ENCODE measurements around the gene CLDN24. TPM values are rescaled to one million over a fixed set of nuclear protein-coding genes. Genes with fewer than 3 reads are reported as not detected.
"Not testable (repeated sequence)": the region's sequence is repeated elsewhere in the genome, so short reads cannot be mapped to it uniquely, and the experiment has no call there.

Gene CLDN24
- total RNA-seq, 1 donor from 2014 or later = not detected

DNA sequence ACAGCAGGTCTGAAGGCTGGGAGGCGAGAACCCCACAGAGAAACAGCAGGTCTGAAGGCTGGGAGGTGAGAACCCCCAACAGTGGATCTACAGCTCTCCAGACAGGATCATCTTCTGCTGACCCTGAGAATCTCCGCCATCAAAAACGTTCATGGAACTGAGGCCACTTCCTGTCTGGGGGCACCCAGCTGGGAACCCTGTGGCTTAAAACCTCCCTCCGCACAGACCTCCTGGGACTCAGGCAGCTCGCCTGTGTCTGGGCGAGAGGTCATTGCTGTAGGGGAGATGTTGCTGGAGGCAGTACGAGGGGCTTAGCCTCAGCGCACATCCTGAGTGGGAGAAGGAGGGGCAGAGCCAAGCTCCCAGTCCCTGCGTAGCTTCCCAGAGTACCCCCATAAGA lies 15.1 kb upstream of the CLDN24 start:
- DNase-seq = no peak
- peaks cover 10% of the 10 kb centered on the region for H3K27me3 Mint-ChIP-seq

DNA sequence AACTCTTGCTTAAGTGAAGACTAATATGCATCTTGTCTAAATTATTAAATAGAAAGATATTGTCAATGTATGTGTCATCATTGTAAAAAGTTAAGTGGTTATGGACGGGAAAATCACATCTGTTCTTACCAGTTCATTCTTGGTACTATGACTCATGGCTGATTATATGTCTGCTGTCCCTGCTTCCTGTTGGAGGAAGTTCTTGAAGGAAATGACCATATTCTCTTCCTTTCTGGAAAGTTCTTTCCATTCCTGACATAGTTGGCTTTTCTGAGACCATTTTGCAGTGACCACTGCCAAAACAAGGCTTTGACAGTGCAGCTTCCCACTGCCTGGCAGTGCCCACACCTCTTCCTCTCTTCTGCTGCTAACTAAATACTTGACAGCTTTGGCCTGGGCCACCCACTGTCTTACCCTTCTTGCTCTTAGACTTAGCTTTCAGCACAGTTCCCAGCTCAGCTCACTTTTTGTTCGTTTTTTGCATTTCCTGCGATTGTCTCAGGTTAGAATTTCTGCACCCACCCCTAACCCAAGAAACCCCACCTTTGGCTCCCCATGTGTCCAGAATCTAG lies 13.2 kb upstream of the CLDN24 start:
- intact Hi-C loops (cut with micrococcal nuclease) = no loop called here

More for the DNA sequence above, 15.1 kb upstream of the CLDN24 start:
- H3K27ac Mint-ChIP-seq = no peak overlapping the region
- no peak overlapping the region for H3K4me3 Mint-ChIP-seq
- peaks cover 4% of the 10 kb centered on the region for H3K4me1 Mint-ChIP-seq
- no peaks in the 10 kb centered on the region for H3K9me3 Mint-ChIP-seq
- no peaks in the 10 kb centered on the region for H3K36me3 Mint-ChIP-seq (ENCODE audit: low read depth)
- intact Hi-C loops (cut with micrococcal nuclease) = no loop called here

DNA sequence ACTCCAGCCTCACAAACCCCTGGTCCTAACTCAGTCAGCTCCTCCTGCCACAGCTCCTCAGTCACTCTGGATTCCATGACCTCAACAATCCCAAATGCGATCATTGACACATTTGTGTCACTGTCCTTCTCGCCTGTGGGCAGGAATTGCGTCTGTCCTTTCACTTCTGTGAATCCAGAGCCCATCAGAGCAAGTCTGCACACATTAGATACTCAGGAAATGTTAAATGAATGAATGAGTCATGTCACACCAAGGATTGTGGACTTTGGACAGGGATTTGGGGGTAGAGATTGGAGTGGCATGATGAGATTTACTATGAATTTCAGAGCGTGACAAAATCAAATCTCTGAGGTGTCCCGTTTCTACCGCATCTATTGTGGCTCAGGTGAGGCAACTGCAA lies 11.8 kb upstream of the CLDN24 start:
- no peak overlapping the region for H3K27ac Mint-ChIP-seq
- DNase-seq = no peak
- intact Hi-C loops (cut with micrococcal nuclease) = no loop called here
- H3K36me3 Mint-ChIP-seq (ENCODE audit: low read depth) = no peaks in the 10 kb centered on the region
- H3K4me1 Mint-ChIP-seq = peaks cover 4% of the 10 kb centered on the region
- no peak overlapping the region for H3K4me3 Mint-ChIP-seq
- no peaks in the 10 kb centered on the region for H3K9me3 Mint-ChIP-seq
- H3K27me3 Mint-ChIP-seq = peaks cover 3% of the 10 kb centered on the region

More for the DNA sequence above, 13.2 kb upstream of the CLDN24 start:
- Mint-ChIP-seq H3K36me3 (ENCODE audit: low read depth) (no peaks in the 10 kb centered on the region), H3K9me3 (no peaks in the 10 kb centered on the region), H3K4me3 (no peak overlapping the region), H3K27ac (no peak overlapping the region), H3K4me1 (peaks cover 4% of the 10 kb centered on the region), H3K27me3 (peaks cover 3% of the 10 kb centered on the region)
- DNase-seq = no peak

- no peak for DNase-seq
- H3K4me3 Mint-ChIP-seq = no peak overlapping the region
- peaks cover 3% of the 10 kb centered on the region for H3K27me3 Mint-ChIP-seq
- peaks cover 4% of the 10 kb centered on the region for H3K4me1 Mint-ChIP-seq
- H3K36me3 Mint-ChIP-seq (ENCODE audit: low read depth) = no peaks in the 10 kb centered on the region
- no peaks in the 10 kb centered on the region for H3K9me3 Mint-ChIP-seq
- intact Hi-C loops (cut with micrococcal nuclease) = no loop called here
- no peak overlapping the region for H3K27ac Mint-ChIP-seq
These were observed 11.0 kb upstream of the CLDN24 start for GRCh38 chr4:183333202-183333601.

- no peaks in the 10 kb centered on the region for H3K36me3 Mint-ChIP-seq (ENCODE audit: low read depth)
- H3K9me3 Mint-ChIP-seq = no peaks in the 10 kb centered on the region
- DNase-seq = no peak
- H3K4me3 Mint-ChIP-seq = no peak overlapping the region
- intact Hi-C loops (cut with micrococcal nuclease) = no loop called here
- H3K27ac Mint-ChIP-seq = no peak overlapping the region
- peaks cover 4% of the 10 kb centered on the region for H3K4me1 Mint-ChIP-seq
- peaks cover 3% of the 10 kb centered on the region for H3K27me3 Mint-ChIP-seq
These were observed 10.2 kb upstream of the CLDN24 start for GRCh38 chr4:183332447-183332846.

DNA sequence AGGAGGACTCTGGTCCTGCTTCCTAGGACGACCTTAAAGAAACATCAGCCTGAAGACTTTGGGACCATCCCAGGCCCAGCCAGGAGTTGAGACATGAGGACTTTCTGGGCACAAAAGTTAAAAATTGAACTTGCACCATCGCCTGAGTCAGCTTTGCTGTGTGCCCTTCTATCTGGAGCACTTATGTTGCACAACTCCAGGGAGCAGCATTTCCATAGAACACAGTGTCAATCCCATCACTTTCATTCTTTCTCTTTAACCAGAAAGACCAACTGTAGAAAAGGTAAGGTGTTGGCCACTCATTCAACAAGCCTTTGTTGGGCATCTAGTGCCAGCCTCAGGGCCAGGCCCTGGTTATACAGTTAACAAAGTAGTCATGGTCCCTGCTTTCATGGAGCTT lies 8.6 kb upstream of the CLDN24 start:
- peaks cover 3% of the 10 kb centered on the region for H3K27me3 Mint-ChIP-seq
- peaks cover 4% of the 10 kb centered on the region for H3K4me1 Mint-ChIP-seq
- DNase-seq = no peak
- no peaks in the 10 kb centered on the region for H3K9me3 Mint-ChIP-seq
- intact Hi-C loops (cut with micrococcal nuclease) = no loop called here
- H3K36me3 Mint-ChIP-seq (ENCODE audit: low read depth) = no peaks in the 10 kb centered on the region
- no peak overlapping the region for H3K27ac Mint-ChIP-seq
- no peak overlapping the region for H3K4me3 Mint-ChIP-seq

GRCh38 chr4:183329954-183330742 lies 7.9 kb upstream of the CLDN24 start:
- Mint-ChIP-seq H3K27me3 (peaks cover 3% of the 10 kb centered on the region), H3K4me1 (no peaks in the 10 kb centered on the region), H3K27ac (no peak overlapping the region), H3K36me3 (ENCODE audit: low read depth) (no peaks in the 10 kb centered on the region), H3K9me3 (no peaks in the 10 kb centered on the region), H3K4me3 (no peak overlapping the region)
- DNase-seq = no peak
- intact Hi-C loops (cut with micrococcal nuclease) = no loop called here

- H3K4me3 Mint-ChIP-seq = no peak overlapping the region
- H3K9me3 Mint-ChIP-seq = no peaks in the 10 kb centered on the region
- DNase-seq = no peak
- no peaks in the 10 kb centered on the region for H3K4me1 Mint-ChIP-seq
- peaks cover 3% of the 10 kb centered on the region for H3K27me3 Mint-ChIP-seq
- no peaks in the 10 kb centered on the region for H3K36me3 Mint-ChIP-seq (ENCODE audit: low read depth)
- intact Hi-C loops (cut with micrococcal nuclease) = no loop called here
- H3K27ac Mint-ChIP-seq = no peak overlapping the region
These were observed 7.0 kb upstream of the CLDN24 start for GRCh38 chr4:183329244-183329643.

- H3K9me3 Mint-ChIP-seq = no peaks in the 10 kb centered on the region
These were observed 6.6 kb upstream of the CLDN24 start for GRCh38 chr4:183328832-183329231.

GRCh38 chr4:183327827-183328226 lies 5.6 kb upstream of the CLDN24 start:
- H3K9me3 Mint-ChIP-seq = no peaks in the 10 kb centered on the region
- no peaks in the 10 kb centered on the region for H3K4me1 Mint-ChIP-seq
- H3K27me3 Mint-ChIP-seq = no peaks in the 10 kb centered on the region
- no peak overlapping the region for H3K4me3 Mint-ChIP-seq
- no peak for DNase-seq
- H3K27ac Mint-ChIP-seq = no peak overlapping the region
- no peaks in the 10 kb centered on the region for H3K36me3 Mint-ChIP-seq (ENCODE audit: low read depth)
- intact Hi-C loops (cut with micrococcal nuclease) = no loop called here

More at GRCh38 chr4:183328832-183329231, 6.6 kb upstream of the CLDN24 start:
- DNase-seq = no peak
- Mint-ChIP-seq H3K4me3 (no peak overlapping the region), H3K36me3 (ENCODE audit: low read depth) (no peaks in the 10 kb centered on the region), H3K4me1 (no peaks in the 10 kb centered on the region), H3K27me3 (peaks cover under 1% of the 10 kb centered on the region), H3K27ac (no peak overlapping the region)
- intact Hi-C loops (cut with micrococcal nuclease) = no loop called here

- intact Hi-C loops (cut with micrococcal nuclease) = no loop called here
- DNase-seq = no peak
- Mint-ChIP-seq H3K4me1 (no peaks in the 10 kb centered on the region), H3K9me3 (no peaks in the 10 kb centered on the region), H3K4me3 (no peak overlapping the region), H3K27me3 (no peaks in the 10 kb centered on the region), H3K36me3 (ENCODE audit: low read depth) (no peaks in the 10 kb centered on the region), H3K27ac (no peak overlapping the region)
These were observed 4.6 kb upstream of the CLDN24 start for GRCh38 chr4:183326853-183327252.

- H3K4me3 Mint-ChIP-seq; DNase-seq; H3K27ac Mint-ChIP-seq; H3K9me3 Mint-ChIP-seq; H3K36me3 Mint-ChIP-seq (ENCODE audit: low read depth); intact Hi-C loops (cut with micrococcal nuclease); H3K27me3 Mint-ChIP-seq; H3K4me1 Mint-ChIP-seq: not testable (repeated sequence)
These were observed 4.2 kb upstream of the CLDN24 start for GRCh38 chr4:183326387-183326786.

DNA sequence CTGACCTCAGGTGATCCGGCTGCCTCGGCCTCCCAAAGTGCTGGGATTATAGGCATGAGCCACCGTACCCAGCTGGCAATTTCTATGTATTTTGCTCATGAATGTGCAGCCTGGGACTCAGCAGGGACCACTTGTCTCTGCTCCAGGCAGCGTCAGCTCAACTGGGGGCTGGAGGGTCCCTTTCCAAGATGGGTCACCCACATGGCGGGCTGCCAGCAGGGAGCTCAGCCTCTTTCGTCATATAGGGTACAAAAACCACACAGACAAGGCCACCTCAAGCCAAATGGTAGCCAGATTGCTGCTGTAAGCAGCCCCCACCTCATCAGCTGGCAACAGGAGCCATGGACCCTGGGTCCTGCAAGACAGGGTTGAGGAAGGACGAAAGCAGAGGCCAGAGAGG lies 2.4 kb upstream of the CLDN24 start:
- Mint-ChIP-seq H3K4me1 (peaks cover 7% of the 10 kb centered on the region), H3K27ac (no peak overlapping the region), H3K4me3 (no peak overlapping the region), H3K27me3 (no peaks in the 10 kb centered on the region), H3K36me3 (ENCODE audit: low read depth) (no peaks in the 10 kb centered on the region), H3K9me3 (no peaks in the 10 kb centered on the region)
- intact Hi-C loops (cut with micrococcal nuclease) = no loop called here
- DNase-seq = no peak

DNA sequence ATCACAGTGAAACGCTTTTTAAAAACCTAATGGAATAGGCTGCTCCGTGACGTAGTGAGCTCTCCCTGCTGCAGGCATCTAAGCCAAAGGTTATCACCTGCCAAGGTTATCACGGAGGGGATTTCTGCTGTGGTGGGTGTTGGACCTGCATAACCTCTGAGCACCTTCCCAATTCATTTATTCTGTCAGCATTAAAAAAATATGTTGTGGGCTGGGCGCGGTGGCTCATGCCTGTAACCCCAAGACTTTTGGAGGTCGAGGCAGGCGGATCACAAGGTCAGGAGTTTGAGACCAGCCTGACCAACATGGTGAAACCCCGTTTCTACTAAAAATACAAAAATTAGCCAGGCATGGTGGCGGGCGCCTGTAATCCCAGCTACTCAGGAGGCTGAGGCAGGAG lies 1.8 kb upstream of the CLDN24 start:
- H3K9me3 Mint-ChIP-seq; H3K4me3 Mint-ChIP-seq; intact Hi-C loops (cut with micrococcal nuclease); H3K27ac Mint-ChIP-seq; DNase-seq; H3K27me3 Mint-ChIP-seq; H3K36me3 Mint-ChIP-seq (ENCODE audit: low read depth); H3K4me1 Mint-ChIP-seq: not testable (repeated sequence)

DNA sequence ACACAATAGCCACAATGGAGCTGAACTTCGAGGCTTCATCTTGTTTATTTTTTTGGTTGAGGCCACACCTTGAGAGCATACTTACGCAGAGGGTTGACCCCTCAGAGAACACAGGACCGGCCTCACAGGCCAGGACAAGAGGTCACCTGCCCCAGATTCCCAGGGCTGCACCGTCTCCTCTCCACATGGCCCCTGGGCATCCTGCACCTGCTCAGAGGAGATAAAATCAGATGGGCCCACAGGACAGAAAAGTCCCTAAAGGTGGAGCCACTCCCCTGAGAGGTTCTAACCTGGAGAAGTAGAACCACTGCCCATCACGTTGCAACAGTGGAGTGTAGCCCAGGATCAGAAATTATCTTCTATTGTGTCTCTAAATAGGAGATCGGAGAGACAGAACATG lies 1.1 kb upstream of the CLDN24 start:
- Mint-ChIP-seq H3K9me3 (no peaks in the 10 kb centered on the region), H3K4me1 (peaks cover 7% of the 10 kb centered on the region), H3K4me3 (no peak overlapping the region), H3K36me3 (ENCODE audit: low read depth) (no peaks in the 10 kb centered on the region), H3K27ac (no peak overlapping the region), H3K27me3 (peaks cover 3% of the 10 kb centered on the region)
- intact Hi-C loops (cut with micrococcal nuclease) = no loop called here
- no peak for DNase-seq
